Type B pancreatic cell (in vitro differentiated cells): ENCODE data around the gene AHCYL2. TPM values are rescaled to one million over a fixed set of nuclear protein-coding genes. Genes with fewer than 3 reads are reported as not detected.
A peak's percentile ranks its signal among the peaks of the same experiment; 100 is the strongest.

ENCODE experiments used
- DNase-seq: peaks from one replicate; pipeline ENCODE4 v3.0.0; 2021; ENCODE audit warnings: mixed read lengths; ENCODE audit not compliant: unreplicated experiment; ENCODE audit errors: extremely low spot score
- H3K27ac Mint-ChIP-seq: 2 replicates; pipeline ENCODE4 v1.8.0; 2021; ENCODE audit warnings: mild to moderate bottlenecking, mixed read lengths
- H3K27me3 Mint-ChIP-seq: 2 replicates; pipeline ENCODE4 v1.8.0; 2021; ENCODE audit warnings: mixed read lengths
- H3K36me3 Mint-ChIP-seq: 2 replicates; pipeline ENCODE4 v1.8.0; 2021; ENCODE audit warnings: mixed read lengths
- H3K4me1 Mint-ChIP-seq: one replicate; pipeline ENCODE4 v1.8.0; 2021; ENCODE audit warnings: mixed read lengths; ENCODE audit not compliant: unreplicated experiment
- H3K4me3 Mint-ChIP-seq: 2 replicates; pipeline ENCODE4 v1.8.0; 2021; ENCODE audit warnings: mild to moderate bottlenecking, mixed read lengths
- H3K9me3 Mint-ChIP-seq: 2 replicates; pipeline ENCODE4 v1.8.0; 2021; ENCODE audit warnings: mixed read lengths
- CTCF ChIP-seq: fragments of 200-600 bp; sonication (generic); conservative IDR thresholded peaks from 2 replicates; pipeline ENCODE4 v1.5.0; 2021; ENCODE audit warnings: antibody characterized with exemption, mild to moderate bottlenecking
- total RNA-seq: library from RNA; stranded (reverse); gene quantifications from 2 replicates; pipeline ENCODE4 v1.2.1, GENCODE V29; 2021; ENCODE audit warnings: low replicate concordance

The AHCYL2 gene
- total RNA-seq, 1 donor from 2014 or later, result 27.8 TPM

DNA sequence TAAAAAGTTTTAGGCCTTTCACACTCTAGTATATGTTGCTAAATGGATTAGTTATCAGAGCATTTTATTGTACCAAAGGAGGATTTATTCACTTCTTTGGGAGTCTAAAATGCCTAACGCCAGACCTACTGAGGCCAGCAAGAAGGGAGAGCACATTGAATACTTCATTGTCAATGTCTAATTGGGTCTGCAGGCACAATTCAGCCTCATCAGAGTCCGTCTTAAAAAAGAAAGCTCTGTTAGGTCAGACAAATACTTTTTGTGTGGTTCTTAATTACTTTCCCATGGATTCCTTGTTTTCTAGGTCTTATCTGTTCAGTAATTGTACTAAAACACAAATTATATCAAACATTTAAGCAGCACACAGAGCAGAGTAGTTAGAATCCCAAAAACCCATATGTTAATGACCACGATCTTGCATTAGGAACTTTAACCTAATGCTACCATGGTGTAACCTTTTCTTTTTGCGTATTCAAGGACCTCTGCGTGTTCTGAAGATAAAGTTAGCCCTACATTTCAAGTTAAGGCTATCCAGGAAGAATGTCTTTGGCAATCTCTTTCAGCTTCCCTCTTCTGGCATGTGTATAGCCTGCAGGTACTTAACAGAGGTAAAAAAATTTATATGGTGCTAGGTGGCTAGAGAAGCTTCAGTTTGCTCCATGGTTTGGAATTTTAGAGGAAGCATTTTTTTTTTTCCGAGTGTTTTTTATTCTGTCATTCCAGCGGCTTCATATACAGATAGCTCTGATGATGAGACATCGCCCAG lies 163.7 kb downstream of the AHCYL2 start:
- no peaks in the 10 kb centered on the region for H3K9me3 Mint-ChIP-seq
- no peak for TF ChIP-seq CTCF
- DNase-seq, result no peak
- no peak overlapping the region for H3K4me3 Mint-ChIP-seq
- peaks cover 3% of the 10 kb centered on the region for H3K36me3 Mint-ChIP-seq
- peaks cover 3% of the 10 kb centered on the region for H3K4me1 Mint-ChIP-seq
- H3K27me3 Mint-ChIP-seq, result no peaks in the 10 kb centered on the region
- H3K27ac Mint-ChIP-seq, result no peak overlapping the region

DNA sequence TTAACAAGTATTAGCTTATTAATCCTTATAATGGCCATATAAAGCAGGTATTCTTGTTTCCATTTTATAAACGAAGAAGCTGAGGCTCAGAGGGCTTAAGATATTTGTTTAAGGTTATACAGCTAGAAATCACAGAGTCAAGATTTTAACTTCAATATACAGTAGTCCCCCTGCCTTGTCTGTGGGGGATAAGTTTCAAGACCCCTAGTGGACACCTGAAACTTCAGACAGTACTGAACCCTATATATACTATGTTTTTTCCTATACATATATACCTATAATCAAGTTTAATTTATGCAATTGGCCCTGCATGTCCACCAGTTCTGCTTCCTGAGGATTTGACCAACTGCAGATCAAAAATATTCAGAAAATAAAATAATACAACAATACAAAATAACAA lies 165.0 kb downstream of the AHCYL2 start:
- no peaks in the 10 kb centered on the region for H3K27me3 Mint-ChIP-seq
- TF ChIP-seq CTCF, result peak; percentile 51
- H3K36me3 Mint-ChIP-seq, result no peaks in the 10 kb centered on the region
- H3K27ac Mint-ChIP-seq, result no peak overlapping the region
- peaks cover 3% of the 10 kb centered on the region for H3K4me1 Mint-ChIP-seq
- no peak for DNase-seq
- no peaks in the 10 kb centered on the region for H3K9me3 Mint-ChIP-seq
- H3K4me3 Mint-ChIP-seq, result no peak overlapping the region

DNA sequence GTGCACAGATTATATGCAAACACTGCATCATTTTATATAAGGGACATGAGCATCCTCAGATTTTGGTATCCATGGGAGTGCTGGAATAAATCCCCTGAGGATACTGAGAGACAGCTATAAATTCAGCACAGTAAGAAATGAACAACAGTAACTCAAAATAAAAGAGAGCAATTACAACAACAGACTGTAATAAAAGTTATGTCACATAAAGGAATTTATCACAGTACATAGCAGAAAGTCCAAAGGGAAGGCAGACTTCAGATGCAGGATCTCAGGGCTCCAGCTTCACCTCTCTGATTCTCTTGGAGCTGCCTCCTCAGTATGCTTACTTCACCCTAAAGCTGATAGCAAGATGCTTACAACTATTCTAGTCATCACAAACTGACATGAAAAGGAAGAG lies 165.5 kb downstream of the AHCYL2 start:
- H3K9me3 Mint-ChIP-seq, result no peaks in the 10 kb centered on the region
- TF ChIP-seq CTCF, result no peak
- no peaks in the 10 kb centered on the region for H3K27me3 Mint-ChIP-seq
- no peaks in the 10 kb centered on the region for H3K36me3 Mint-ChIP-seq
- H3K27ac Mint-ChIP-seq, result no peak overlapping the region
- DNase-seq, result no peak
- H3K4me3 Mint-ChIP-seq, result no peak overlapping the region
- H3K4me1 Mint-ChIP-seq, result peaks cover 3% of the 10 kb centered on the region

DNA sequence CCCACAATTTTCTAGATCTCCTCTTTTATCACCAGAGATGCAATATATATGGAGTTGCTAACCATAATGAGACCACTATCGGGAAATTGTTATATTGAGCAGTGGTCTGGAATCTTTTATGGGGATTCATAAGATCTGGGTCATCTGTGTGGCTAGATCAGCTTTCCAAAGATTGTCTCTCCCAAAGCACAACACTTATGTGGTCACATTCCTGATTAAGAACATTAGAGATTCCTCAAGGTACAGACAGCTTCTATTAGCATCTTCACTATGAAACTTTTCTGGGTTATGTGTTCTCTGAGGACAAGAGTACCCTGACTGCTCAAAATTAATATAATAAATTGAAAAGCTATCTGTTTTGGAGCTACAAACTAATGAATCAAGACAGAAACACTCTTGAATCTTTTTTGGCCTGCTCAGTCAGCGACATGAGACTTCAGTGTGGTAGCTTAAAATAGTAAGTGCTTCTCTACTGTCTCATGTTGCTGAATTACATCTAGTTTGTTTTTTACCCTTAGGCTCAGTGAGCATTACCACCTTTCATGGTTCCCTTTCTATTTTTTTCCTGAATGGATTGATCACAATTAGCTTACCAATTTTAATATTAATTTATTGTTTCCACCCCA lies 166.8 kb downstream of the AHCYL2 start:
- Mint-ChIP-seq H3K4me1 (peaks cover 3% of the 10 kb centered on the region), H3K36me3 (no peaks in the 10 kb centered on the region), H3K27ac (no peak overlapping the region), H3K27me3 (no peaks in the 10 kb centered on the region), H3K4me3 (no peak overlapping the region), H3K9me3 (no peaks in the 10 kb centered on the region)
- no peak for DNase-seq
- TF ChIP-seq CTCF, result no peak

- TF ChIP-seq CTCF, result no peak
- Mint-ChIP-seq H3K36me3 (peaks cover 6% of the 10 kb centered on the region), H3K4me3 (no peak overlapping the region), H3K4me1 (no peaks in the 10 kb centered on the region), H3K27me3 (no peaks in the 10 kb centered on the region), H3K9me3 (no peaks in the 10 kb centered on the region), H3K27ac (no peak overlapping the region)
- DNase-seq, result no peak
Observed at GRCh38 chr7:129393255-129393654, 168.4 kb downstream of the AHCYL2 start.
